ENCODE results near the gene PBLD. TPM values are rescaled to one million over a fixed set of nuclear protein-coding genes. Genes with fewer than 3 reads are reported as not detected.

PBLD gene
- polyA plus RNA-seq, 1 donor (not counting 4 experiments of a cell fraction or from before 2014, with no cell fraction given): 1.00 TPM

- no peak overlapping the region for H3K4me2 ChIP-seq (ENCODE audit: control insufficient read depth, extremely low read depth, insufficient read depth, low read depth, low read length)
- FAIRE-seq (no peak), DNase-seq (ENCODE audit: low read depth, low spot score) (no peak)
- no peak overlapping the region for H3K9ac ChIP-seq (ENCODE audit: control insufficient read depth, extremely low read depth, insufficient read depth, low read length)
- H3K27ac ChIP-seq (ENCODE audit: control insufficient read depth, insufficient read depth, low read length): no peak overlapping the region
- no peak overlapping the region for H3K4me3 ChIP-seq (ENCODE audit: control insufficient read depth in 2 of 3, extremely low read depth in 1 of 3, insufficient read depth in 2 of 3, low read depth in 1 of 3, low read length in 3 of 3)
- H3K9me1 ChIP-seq (ENCODE audit: control insufficient read depth, extremely low read depth, insufficient read depth, low read length): no peaks in the 10 kb centered on the region
- TF ChIP-seq EZH2 (IDR thresholded peaks at IDR 0.05; ENCODE audit: low read length) (no peak), CTCF (optimal IDR thresholded peaks at IDR 0.05 in 1 of 3, IDR thresholded peaks at IDR 0.05 in 1 of 3, conservative IDR thresholded peaks at IDR 0.05 in 1 of 3; ENCODE audit: extremely low read depth in 1 of 3, insufficient read depth in 2 of 3, low read length in 3 of 3) (no peak)
- no peaks in the 10 kb centered on the region for H3K9me3 ChIP-seq (ENCODE audit: control insufficient read depth, low read depth, low read length)
- H3K79me2 ChIP-seq (ENCODE audit: control insufficient read depth, insufficient read depth, low read length): no peaks in the 10 kb centered on the region
- dilution Hi-C loops (cut with MboI; ENCODE audit: extremely low pct_ligation_motif_present, low sequenced_read_pairs): no loop called here
- no peak overlapping the region for H2AFZ ChIP-seq (ENCODE audit: control insufficient read depth, low read length)
- H3K27me3 ChIP-seq (ENCODE audit: control insufficient read depth, extremely low read depth, insufficient read depth, low read length): no peaks in the 10 kb centered on the region
- no peaks in the 10 kb centered on the region for H3K36me3 ChIP-seq (ENCODE audit: control insufficient read depth in 2 of 2, extremely low read depth in 1 of 2, insufficient read depth in 2 of 2, low read length in 2 of 2)
- peaks cover 4% of the 10 kb centered on the region for H3K4me1 ChIP-seq (ENCODE audit: control insufficient read depth, extremely low read depth, insufficient read depth, low read length)
- no peaks in the 10 kb centered on the region for H4K20me1 ChIP-seq (ENCODE audit: control insufficient read depth, extremely low read depth, insufficient read depth, low read length)
Observed at GRCh38 chr10:68235581-68235980, 97.1 kb downstream of the PBLD start.

GRCh38 chr10:68235111-68235510, 97.6 kb downstream of the PBLD start:
- no peaks in the 10 kb centered on the region for H3K36me3 ChIP-seq (ENCODE audit: control insufficient read depth in 2 of 2, extremely low read depth in 1 of 2, insufficient read depth in 2 of 2, low read length in 2 of 2)
- no peaks in the 10 kb centered on the region for H3K27me3 ChIP-seq (ENCODE audit: control insufficient read depth, extremely low read depth, insufficient read depth, low read length)
- DNase-seq (ENCODE audit: low read depth, low spot score) (no peak), FAIRE-seq (peak; percentile 81)
- no peaks in the 10 kb centered on the region for H3K9me3 ChIP-seq (ENCODE audit: control insufficient read depth, low read depth, low read length)
- H3K27ac ChIP-seq (ENCODE audit: control insufficient read depth, insufficient read depth, low read length): no peak overlapping the region
- peaks cover 4% of the 10 kb centered on the region for H3K4me1 ChIP-seq (ENCODE audit: control insufficient read depth, extremely low read depth, insufficient read depth, low read length)
- H2AFZ ChIP-seq (ENCODE audit: control insufficient read depth, low read length): no peak overlapping the region
- H3K9me1 ChIP-seq (ENCODE audit: control insufficient read depth, extremely low read depth, insufficient read depth, low read length): no peaks in the 10 kb centered on the region
- TF ChIP-seq CTCF (optimal IDR thresholded peaks at IDR 0.05 in 1 of 3, IDR thresholded peaks at IDR 0.05 in 1 of 3, conservative IDR thresholded peaks at IDR 0.05 in 1 of 3; ENCODE audit: extremely low read depth in 1 of 3, insufficient read depth in 2 of 3, low read length in 3 of 3) (no peak), EZH2 (IDR thresholded peaks at IDR 0.05; ENCODE audit: low read length) (no peak)
- H3K4me3 ChIP-seq (ENCODE audit: control insufficient read depth in 2 of 3, extremely low read depth in 1 of 3, insufficient read depth in 2 of 3, low read depth in 1 of 3, low read length in 3 of 3): no peak overlapping the region
- H3K9ac ChIP-seq (ENCODE audit: control insufficient read depth, extremely low read depth, insufficient read depth, low read length): no peak overlapping the region
- H3K4me2 ChIP-seq (ENCODE audit: control insufficient read depth, extremely low read depth, insufficient read depth, low read depth, low read length): no peak overlapping the region
- H4K20me1 ChIP-seq (ENCODE audit: control insufficient read depth, extremely low read depth, insufficient read depth, low read length): no peaks in the 10 kb centered on the region
- dilution Hi-C loops (cut with MboI; ENCODE audit: extremely low pct_ligation_motif_present, low sequenced_read_pairs): no loop called here
- no peaks in the 10 kb centered on the region for H3K79me2 ChIP-seq (ENCODE audit: control insufficient read depth, insufficient read depth, low read length)

Data from keratinocyte (primary cell).